HG02623 (cell line): Measurements from ENCODE around the gene OR4Q2.
"Not testable (repeated sequence)": the region's sequence is repeated elsewhere in the genome, so short reads cannot be mapped to it uniquely, and the experiment has no call there.

Experiments used
- ATAC-seq: cut with Tn5 transposase; IDR thresholded peaks from one replicate; pipeline ENCODE4 v1.9.1; 2021; ENCODE audit warnings: moderate library complexity; ENCODE audit not compliant: unreplicated experiment

The OR4Q2 gene

GRCh38 chr14:20001863-20002262, at the start of gene OR4Q2:
Gene OR4Q2 (plus strand): TSS chr14:20002163.
- no peak for ATAC-seq

GRCh38 chr14:19969735-19970134, 32.2 kb upstream of the OR4Q2 start:
- not testable (repeated sequence) for ATAC-seq

- ATAC-seq: no peak
These were observed 27.1 kb upstream of the OR4Q2 start for GRCh38 chr14:19974844-19975243.

GRCh38 chr14:19975291-19975690, 26.7 kb upstream of the OR4Q2 start, which contains the start of gene OR4K15:
Gene OR4K15 (plus strand): TSS chr14:19975591. CDS start chr14:19975591, 0 bp downstream.
- no peak for ATAC-seq

GRCh38 chr14:19993438-19993837, 8.5 kb upstream of the OR4Q2 start:
- ATAC-seq: no peak

GRCh38 chr14:20002319-20002718, 356 bp downstream of the OR4Q2 start:
- no peak for ATAC-seq

GRCh38 chr14:20008156-20008555, 6.2 kb downstream of the OR4Q2 start:
- ATAC-seq: no peak

GRCh38 chr14:20019257-20019865, 17.4 kb downstream of the OR4Q2 start, which contains the start of gene OR4K14:
Gene OR4K14 (minus strand): TSS chr14:20019307. CDS start chr14:20015193, 4,114 bp downstream.
- no peak for ATAC-seq

- ATAC-seq: no peak
These were observed 29.1 kb downstream of the OR4Q2 start for GRCh38 chr14:20031058-20031457.

GRCh38 chr14:20035449-20035848, 33.5 kb downstream of the OR4Q2 start:
- no peak for ATAC-seq

GRCh38 chr14:20035938-20036337, 34.0 kb downstream of the OR4Q2 start, which contains the start of gene OR4K13:
Gene OR4K13 (minus strand): TSS chr14:20036038. CDS start chr14:20034758, 1,280 bp downstream.
- no peak for ATAC-seq

- ATAC-seq: no peak
These were observed 42.3 kb downstream of the OR4Q2 start for GRCh38 chr14:20044243-20044642.

- ATAC-seq: no peak
These were observed 46.2 kb downstream of the OR4Q2 start for GRCh38 chr14:20048202-20048601.
